ELF-1 (cell line): ENCODE measurements around the gene VAV2.

Experiments used
- DNase-seq: peaks from one replicate; pipeline ENCODE4 v3.0.0-alpha.2; 2016; ENCODE audit warnings: low read depth, low spot score

VAV2 gene

DNA sequence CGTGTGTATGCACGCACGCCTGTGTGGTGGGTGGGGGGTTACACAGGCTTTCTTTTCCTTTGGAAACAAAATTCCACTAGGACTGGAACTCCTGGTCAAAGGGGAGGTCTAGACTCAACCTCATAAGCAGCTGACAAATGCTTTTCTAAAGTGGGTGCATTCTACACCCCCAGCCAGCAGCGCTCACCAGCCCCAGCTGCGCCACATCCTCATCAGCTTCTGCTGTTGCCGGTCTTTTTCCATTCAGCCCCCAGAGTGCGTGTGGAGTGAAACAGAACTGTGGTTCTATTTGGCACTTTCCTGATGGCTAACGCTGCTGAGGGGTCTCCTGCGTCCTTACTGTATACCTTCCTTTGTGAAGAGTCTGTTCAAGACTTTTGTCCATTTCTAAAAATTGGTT is 176.3 kb downstream of the VAV2 start:
- no peak for DNase-seq

GRCh38 chr9:133814586-133815208 is 177.4 kb downstream of the VAV2 start:
- no peak for DNase-seq

DNA sequence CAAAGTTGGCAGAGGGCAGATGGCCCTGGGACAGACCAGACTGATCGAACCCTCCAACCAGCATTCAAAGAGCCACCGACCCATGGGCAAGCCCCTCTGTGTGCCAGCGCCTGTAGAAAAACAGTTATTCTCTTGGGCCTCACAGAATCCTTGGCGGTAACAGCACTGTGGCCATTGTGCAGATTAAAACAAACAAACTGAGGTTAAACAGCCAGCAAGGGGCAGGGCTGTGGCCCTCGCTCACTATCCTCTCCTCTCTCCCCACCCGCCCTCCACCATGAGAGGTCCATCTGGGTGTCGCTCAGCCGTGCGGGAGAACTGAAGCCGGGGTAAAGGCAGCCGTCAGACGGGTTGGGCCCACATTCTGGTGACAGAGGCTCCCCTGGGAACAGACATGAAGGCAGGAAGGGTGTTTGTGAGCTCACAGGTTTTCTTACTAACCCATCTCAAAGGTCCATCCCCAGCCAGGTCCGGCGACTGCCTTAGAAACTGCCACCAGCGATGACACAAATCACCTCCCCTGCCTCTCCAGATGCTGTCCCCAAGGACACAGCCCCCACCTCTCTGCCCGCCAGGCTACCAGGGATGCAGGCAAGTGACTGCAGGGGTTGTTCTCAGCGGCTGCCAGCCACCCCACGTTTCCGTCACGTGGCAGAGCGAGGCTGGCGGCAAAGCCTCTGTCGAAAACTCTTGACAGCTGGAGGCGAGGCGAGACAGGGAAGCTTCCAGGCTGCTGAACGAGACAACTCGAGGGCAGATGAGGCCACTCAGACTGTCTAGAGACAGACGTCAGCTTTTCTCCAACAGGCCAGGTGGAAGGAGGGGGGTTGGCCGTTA is 178.2 kb downstream of the VAV2 start:
- peak; percentile 38 for DNase-seq

GRCh38 chr9:133812941-133813748 is 179.0 kb downstream of the VAV2 start:
- DNase-seq = no peak

- no peak for DNase-seq
Measured at GRCh38 chr9:133812077-133812868, 179.9 kb downstream of the VAV2 start.

DNA sequence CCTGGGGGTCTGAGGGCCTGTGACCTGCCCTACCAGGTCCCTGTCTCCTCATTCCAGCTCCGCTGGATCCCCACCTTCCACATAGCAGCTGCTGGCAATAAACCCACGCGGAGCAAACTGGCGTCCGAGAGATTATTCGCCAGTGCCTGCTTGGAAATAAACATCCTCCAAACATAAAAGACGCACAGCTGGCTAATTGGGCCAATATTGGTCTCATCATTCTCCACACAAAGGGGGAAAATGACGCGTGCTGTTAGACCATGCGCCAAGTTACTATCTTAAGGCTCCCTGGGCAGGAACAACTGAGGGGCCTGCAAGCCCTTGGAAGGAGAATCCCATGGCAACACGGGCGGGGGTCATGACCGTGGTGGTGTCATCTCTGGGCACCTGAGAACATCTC is 180.7 kb downstream of the VAV2 start:
- DNase-seq = no peak

DNA sequence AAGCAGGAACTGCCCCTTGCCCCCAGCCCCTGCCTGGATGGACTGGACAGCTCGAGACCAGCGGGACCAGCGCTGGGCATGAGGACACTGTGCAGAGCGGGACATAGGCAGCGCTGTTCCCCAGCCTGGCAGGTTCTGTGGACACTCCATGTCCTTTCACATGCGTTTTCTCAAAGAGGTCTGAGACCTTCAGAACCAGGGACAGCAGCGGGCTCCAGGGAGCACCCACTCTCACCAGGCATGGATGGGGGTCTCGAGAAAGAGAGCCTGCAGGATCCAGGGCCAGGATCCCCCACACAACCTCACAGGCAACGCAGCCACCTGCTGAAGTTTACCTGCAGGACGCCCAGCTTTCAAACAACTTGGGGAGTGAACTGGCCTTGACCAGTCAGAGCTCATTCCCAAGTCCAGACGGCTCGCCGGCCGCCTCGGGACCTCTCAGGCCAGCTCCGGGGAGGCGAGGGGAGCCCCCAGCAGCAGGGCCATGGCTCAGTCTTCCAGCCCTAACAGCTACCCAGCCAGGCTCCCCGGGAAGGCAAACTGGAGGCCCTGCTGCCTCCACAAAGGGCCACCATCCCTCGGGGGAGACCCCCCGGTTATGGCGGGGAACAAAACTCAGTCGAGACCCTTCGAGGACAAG is 181.4 kb downstream of the VAV2 start:
- DNase-seq = no peak

DNA sequence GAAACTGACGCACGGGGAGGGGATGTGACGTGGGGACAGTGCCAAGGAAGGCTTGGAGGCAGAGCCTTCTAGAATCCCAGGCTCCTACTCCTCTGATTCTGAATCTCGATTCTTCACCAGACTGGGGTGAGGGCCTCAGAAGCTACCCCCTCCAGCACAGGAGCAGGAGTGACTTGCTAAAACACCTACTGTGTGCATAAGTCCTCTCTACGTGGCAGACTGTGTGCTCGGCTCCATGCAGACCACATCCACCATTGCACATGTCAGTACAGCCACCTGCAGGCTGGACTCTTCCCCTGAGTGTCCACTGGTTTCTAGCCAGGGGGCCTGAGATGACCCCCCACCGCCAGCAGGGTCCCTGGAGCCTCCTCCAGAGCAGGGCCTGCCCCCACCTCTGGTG is 182.8 kb downstream of the VAV2 start:
- no peak for DNase-seq

DNA sequence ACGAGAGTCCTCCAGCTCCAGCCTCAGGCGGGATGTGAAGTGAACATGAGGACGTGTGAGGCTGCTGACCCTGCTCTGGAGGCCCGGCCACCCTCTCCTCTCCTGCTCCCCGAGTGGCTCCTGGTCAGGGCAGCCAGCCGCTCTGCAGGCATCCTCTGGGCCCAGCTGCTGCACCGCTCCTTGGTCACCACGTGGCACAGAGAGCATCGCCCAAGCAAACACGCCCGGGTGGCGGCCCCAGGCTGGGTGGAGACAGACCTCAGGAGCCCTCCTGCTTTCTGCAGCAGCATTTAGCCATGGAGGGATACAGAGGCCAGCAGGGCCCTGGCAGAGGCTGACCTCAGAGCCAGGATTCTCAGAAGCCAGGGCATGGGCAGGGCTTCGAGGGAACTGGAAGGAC is 184.3 kb downstream of the VAV2 start:
- DNase-seq = no peak

- DNase-seq = no peak
Measured at GRCh38 chr9:133807037-133807436, 185.1 kb downstream of the VAV2 start.

DNA sequence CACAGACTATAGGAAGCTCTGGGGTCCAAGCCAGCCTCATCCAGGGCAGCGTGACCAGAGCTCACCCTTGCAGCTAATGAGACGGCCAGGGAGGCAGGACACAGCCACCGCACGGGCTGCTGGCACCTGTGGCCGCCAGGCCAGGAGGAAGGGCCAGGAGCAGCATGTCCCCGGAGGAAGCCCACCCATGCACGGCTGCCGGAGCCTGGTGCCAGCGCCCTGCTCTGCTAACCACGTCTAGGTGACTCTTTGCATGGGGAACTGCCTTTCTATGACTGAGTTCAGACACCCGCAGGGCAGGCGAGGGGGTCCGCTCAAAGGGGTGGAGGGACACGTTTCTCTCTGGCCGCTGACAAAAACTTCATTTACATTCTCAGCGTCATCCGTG is 185.5 kb downstream of the VAV2 start:
- DNase-seq = no peak

DNA sequence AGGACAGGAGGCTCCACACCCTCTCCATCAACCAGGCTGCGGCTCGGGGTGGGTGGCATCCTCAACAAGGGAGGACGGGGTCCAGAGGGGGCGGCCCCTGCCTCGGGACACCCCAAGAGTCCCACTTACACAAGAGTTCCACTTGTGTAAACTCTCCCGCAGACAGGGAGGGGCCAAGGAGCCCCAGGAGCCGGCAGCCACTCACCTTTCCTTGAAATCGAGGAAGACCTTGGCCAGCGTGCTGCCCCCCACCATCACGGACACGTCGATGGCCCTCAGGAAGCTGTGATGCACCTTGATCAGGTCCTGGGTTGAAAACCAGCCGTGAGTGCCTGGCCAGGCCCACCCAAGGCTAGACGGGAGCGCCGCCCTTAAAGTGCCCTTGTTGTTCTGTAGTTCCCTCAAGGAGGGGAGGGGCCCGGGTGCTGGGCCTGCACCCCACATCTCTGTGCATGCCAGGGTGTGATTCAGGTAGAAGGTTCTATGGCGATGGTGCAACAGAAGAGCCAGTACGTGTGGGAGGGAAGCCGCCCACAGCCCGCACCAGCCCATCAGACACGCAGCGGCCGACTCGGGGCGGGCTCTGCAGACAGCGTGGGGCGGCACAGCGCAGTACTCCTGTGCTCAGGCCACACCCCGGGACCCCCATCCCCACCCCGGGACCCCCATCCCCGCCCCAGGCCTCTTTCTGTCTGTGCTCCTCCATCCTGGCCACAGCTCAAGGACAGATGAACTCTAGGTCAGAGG is 186.1 kb downstream of the VAV2 start:
- no peak for DNase-seq

- DNase-seq = no peak
Measured at GRCh38 chr9:133804199-133804598, 187.9 kb downstream of the VAV2 start.

- no peak for DNase-seq
Measured at GRCh38 chr9:133803745-133804144, 188.4 kb downstream of the VAV2 start.

GRCh38 chr9:133803028-133803585 is 189.0 kb downstream of the VAV2 start:
- DNase-seq = no peak

DNA sequence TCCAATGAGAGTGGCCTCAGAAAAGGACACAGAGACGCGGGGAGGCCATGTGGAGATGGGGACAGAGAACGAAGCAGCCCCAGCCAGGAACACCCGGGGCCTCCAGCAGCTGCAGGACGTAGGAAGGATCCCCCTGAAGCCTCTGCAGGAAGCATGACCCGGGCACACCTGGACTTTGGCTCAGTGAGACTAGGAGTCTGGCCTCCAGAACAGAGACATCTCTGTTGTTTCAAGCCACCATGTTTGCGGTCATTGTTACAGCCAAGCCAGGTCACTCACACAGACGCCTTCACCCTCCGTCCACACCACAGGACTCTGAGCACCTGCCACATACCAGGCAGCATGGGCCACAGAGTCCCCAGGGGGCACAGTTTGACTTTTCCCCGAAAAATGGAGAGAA is 190.4 kb downstream of the VAV2 start:
- DNase-seq = no peak

DNA sequence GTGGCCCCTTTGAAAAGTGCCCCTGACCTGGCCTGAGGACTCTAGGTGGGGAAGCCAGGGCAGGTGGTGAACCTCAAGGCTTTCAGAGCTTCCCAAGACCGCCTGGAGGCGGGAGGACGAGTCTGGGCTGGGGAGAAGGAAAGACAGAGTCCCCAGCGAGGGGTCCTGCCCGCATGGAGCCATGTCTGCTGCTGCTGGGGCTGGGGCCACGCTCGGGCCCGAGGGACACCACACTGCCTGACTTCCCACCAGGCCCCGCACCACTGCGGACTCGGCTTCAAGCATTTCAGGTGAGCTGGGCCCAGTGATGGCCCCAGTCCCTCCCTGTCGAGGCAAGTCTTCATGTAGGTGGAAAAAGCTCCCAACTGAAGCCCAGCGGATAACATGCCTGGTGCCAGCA is 191.9 kb downstream of the VAV2 start:
- no peak for DNase-seq

GRCh38 chr9:133799716-133800115 is 192.4 kb downstream of the VAV2 start:
- DNase-seq = no peak

DNA sequence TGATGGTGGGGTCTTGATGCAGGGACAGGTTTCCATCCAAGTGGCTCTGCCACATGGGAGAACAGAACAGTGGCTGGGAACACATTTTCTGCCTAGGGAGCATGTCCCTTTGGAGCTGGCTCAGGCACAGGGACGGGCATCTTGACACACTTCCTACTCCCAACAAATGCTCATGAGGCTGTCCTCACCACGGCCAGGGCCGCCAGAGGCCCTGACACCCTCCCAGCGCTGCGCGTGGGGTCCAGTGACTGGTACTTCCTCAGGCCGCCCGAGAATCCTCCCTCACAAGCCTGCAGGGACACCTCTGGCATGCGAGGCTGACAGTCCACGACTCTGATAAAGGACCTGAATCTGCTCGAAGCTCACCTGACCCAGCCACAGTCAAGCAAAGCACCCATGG is 193.0 kb downstream of the VAV2 start:
- DNase-seq = no peak

- DNase-seq = no peak
Measured at GRCh38 chr9:133798160-133798559, 194.0 kb downstream of the VAV2 start.
